ENCODE measurements around the gene CECR2.

Gene CECR2

GRCh38 chr22:17443405-17444203 lies 74.3 kb downstream of the CECR2 start:
- Mint-ChIP-seq H3K27me3 (peaks cover 40% of the 10 kb centered on the region), H3K4me3 (no peak overlapping the region), H3K9me3 (no peaks in the 10 kb centered on the region), H3K27ac (ENCODE audit: low read depth) (no peak overlapping the region), H3K36me3 (ENCODE audit: insufficient read depth) (no peaks in the 10 kb centered on the region), H3K4me1 (no peaks in the 10 kb centered on the region)
- ATAC-seq (replicated peaks; ENCODE audit: extremely low read depth, poor library complexity, severe bottlenecking) (no peak), DNase-seq (ENCODE audit: low spot score in 2 of 2) (no peak)

GRCh38 chr22:17444204-17444504 lies 74.9 kb downstream of the CECR2 start:
- peaks cover 42% of the 10 kb centered on the region for H3K27me3 Mint-ChIP-seq
- H3K27ac Mint-ChIP-seq (ENCODE audit: low read depth): no peak overlapping the region
- DNase-seq (ENCODE audit: low spot score in 2 of 2): no peak
- no peak for ATAC-seq (replicated peaks; ENCODE audit: extremely low read depth, poor library complexity, severe bottlenecking)
- H3K4me1 Mint-ChIP-seq: no peaks in the 10 kb centered on the region
- H3K9me3 Mint-ChIP-seq: no peaks in the 10 kb centered on the region
- no peaks in the 10 kb centered on the region for H3K36me3 Mint-ChIP-seq (ENCODE audit: insufficient read depth)
- no peak overlapping the region for H3K4me3 Mint-ChIP-seq

GRCh38 chr22:17446698-17447097 lies 77.4 kb downstream of the CECR2 start:
- H3K27ac Mint-ChIP-seq (ENCODE audit: low read depth): no peak overlapping the region
- H3K4me3 Mint-ChIP-seq: no peak overlapping the region
- no peaks in the 10 kb centered on the region for H3K36me3 Mint-ChIP-seq (ENCODE audit: insufficient read depth)
- ATAC-seq (replicated peaks; ENCODE audit: extremely low read depth, poor library complexity, severe bottlenecking) (no peak), DNase-seq (ENCODE audit: low spot score in 2 of 2) (no peak)
- peaks cover 48% of the 10 kb centered on the region for H3K27me3 Mint-ChIP-seq
- H3K9me3 Mint-ChIP-seq: no peaks in the 10 kb centered on the region
- no peaks in the 10 kb centered on the region for H3K4me1 Mint-ChIP-seq

GRCh38 chr22:17451316-17451715 lies 82.1 kb downstream of the CECR2 start:
- no peak for DNase-seq (ENCODE audit: low spot score in 2 of 2)
- no peaks in the 10 kb centered on the region for H3K9me3 Mint-ChIP-seq
- no peak overlapping the region for H3K27ac Mint-ChIP-seq (ENCODE audit: low read depth)
- H3K4me1 Mint-ChIP-seq: no peaks in the 10 kb centered on the region
- no peak for ATAC-seq (replicated peaks; ENCODE audit: extremely low read depth, poor library complexity, severe bottlenecking)
- no peak overlapping the region for H3K4me3 Mint-ChIP-seq
- no peaks in the 10 kb centered on the region for H3K36me3 Mint-ChIP-seq (ENCODE audit: insufficient read depth)
- H3K27me3 Mint-ChIP-seq: peaks cover 24% of the 10 kb centered on the region

GRCh38 chr22:17460895-17461294 lies 91.6 kb downstream of the CECR2 start:
- no peaks in the 10 kb centered on the region for H3K36me3 Mint-ChIP-seq (ENCODE audit: insufficient read depth)
- no peak overlapping the region for H3K27ac Mint-ChIP-seq (ENCODE audit: low read depth)
- no peaks in the 10 kb centered on the region for H3K9me3 Mint-ChIP-seq
- peaks cover 46% of the 10 kb centered on the region for H3K27me3 Mint-ChIP-seq
- H3K4me3 Mint-ChIP-seq: no peak overlapping the region
- no peak for DNase-seq (ENCODE audit: low spot score in 2 of 2)
- H3K4me1 Mint-ChIP-seq: no peaks in the 10 kb centered on the region
- ATAC-seq (replicated peaks; ENCODE audit: extremely low read depth, poor library complexity, severe bottlenecking): no peak

GRCh38 chr22:17470880-17471500 lies 101.7 kb downstream of the CECR2 start:
- H3K27ac Mint-ChIP-seq (ENCODE audit: low read depth): no peak overlapping the region
- no peaks in the 10 kb centered on the region for H3K9me3 Mint-ChIP-seq
- no peak overlapping the region for H3K4me3 Mint-ChIP-seq
- no peaks in the 10 kb centered on the region for H3K4me1 Mint-ChIP-seq
- no peak for ATAC-seq (replicated peaks; ENCODE audit: extremely low read depth, poor library complexity, severe bottlenecking)
- H3K27me3 Mint-ChIP-seq: peaks cover 64% of the 10 kb centered on the region
- H3K36me3 Mint-ChIP-seq (ENCODE audit: insufficient read depth): no peaks in the 10 kb centered on the region
- DNase-seq (ENCODE audit: low spot score in 2 of 2): no peak

- Mint-ChIP-seq H3K4me3 (no peak overlapping the region), H3K4me1 (no peaks in the 10 kb centered on the region), H3K27ac (ENCODE audit: low read depth) (no peak overlapping the region), H3K9me3 (no peaks in the 10 kb centered on the region), H3K36me3 (ENCODE audit: insufficient read depth) (no peaks in the 10 kb centered on the region), H3K27me3 (peaks cover 64% of the 10 kb centered on the region)
- no peak for ATAC-seq (replicated peaks; ENCODE audit: extremely low read depth, poor library complexity, severe bottlenecking)
- DNase-seq (ENCODE audit: low spot score in 2 of 2): no peak
Measured at GRCh38 chr22:17471886-17472535, 102.8 kb downstream of the CECR2 start.

GRCh38 chr22:17472932-17473331 lies 103.7 kb downstream of the CECR2 start:
- Mint-ChIP-seq H3K9me3 (no peaks in the 10 kb centered on the region), H3K4me1 (no peaks in the 10 kb centered on the region), H3K27ac (ENCODE audit: low read depth) (no peak overlapping the region), H3K4me3 (no peak overlapping the region), H3K27me3 (peaks cover 69% of the 10 kb centered on the region), H3K36me3 (ENCODE audit: insufficient read depth) (no peaks in the 10 kb centered on the region)
- no peak for DNase-seq (ENCODE audit: low spot score in 2 of 2)
- no peak for ATAC-seq (replicated peaks; ENCODE audit: extremely low read depth, poor library complexity, severe bottlenecking)

GRCh38 chr22:17475318-17476230 lies 106.3 kb downstream of the CECR2 start:
- H3K27me3 Mint-ChIP-seq: peaks cover 69% of the 10 kb centered on the region
- DNase-seq (ENCODE audit: low spot score in 2 of 2) (no peak), ATAC-seq (replicated peaks; ENCODE audit: extremely low read depth, poor library complexity, severe bottlenecking) (no peak)
- H3K4me1 Mint-ChIP-seq: no peaks in the 10 kb centered on the region
- no peak overlapping the region for H3K4me3 Mint-ChIP-seq
- H3K36me3 Mint-ChIP-seq (ENCODE audit: insufficient read depth): no peaks in the 10 kb centered on the region
- H3K27ac Mint-ChIP-seq (ENCODE audit: low read depth): no peak overlapping the region
- H3K9me3 Mint-ChIP-seq: no peaks in the 10 kb centered on the region

- no peak overlapping the region for H3K4me3 Mint-ChIP-seq
- DNase-seq (ENCODE audit: low spot score in 2 of 2) (no peak), ATAC-seq (replicated peaks; ENCODE audit: extremely low read depth, poor library complexity, severe bottlenecking) (no peak)
- no peaks in the 10 kb centered on the region for H3K9me3 Mint-ChIP-seq
- no peak overlapping the region for H3K27ac Mint-ChIP-seq (ENCODE audit: low read depth)
- H3K36me3 Mint-ChIP-seq (ENCODE audit: insufficient read depth): no peaks in the 10 kb centered on the region
- no peaks in the 10 kb centered on the region for H3K4me1 Mint-ChIP-seq
- peaks cover 58% of the 10 kb centered on the region for H3K27me3 Mint-ChIP-seq
Measured at GRCh38 chr22:17476838-17477237, 107.6 kb downstream of the CECR2 start.

- H3K36me3 Mint-ChIP-seq (ENCODE audit: insufficient read depth): no peaks in the 10 kb centered on the region
- H3K9me3 Mint-ChIP-seq: no peaks in the 10 kb centered on the region
- no peak overlapping the region for H3K4me3 Mint-ChIP-seq
- no peak for DNase-seq (ENCODE audit: low spot score in 2 of 2)
- peaks cover 58% of the 10 kb centered on the region for H3K27me3 Mint-ChIP-seq
- no peaks in the 10 kb centered on the region for H3K4me1 Mint-ChIP-seq
- no peak overlapping the region for H3K27ac Mint-ChIP-seq (ENCODE audit: low read depth)
- ATAC-seq (replicated peaks; ENCODE audit: extremely low read depth, poor library complexity, severe bottlenecking): no peak
Measured at GRCh38 chr22:17477391-17477833, 108.2 kb downstream of the CECR2 start.

GRCh38 chr22:17479135-17479534 lies 109.9 kb downstream of the CECR2 start:
- H3K4me3 Mint-ChIP-seq: no peak overlapping the region
- no peaks in the 10 kb centered on the region for H3K9me3 Mint-ChIP-seq
- DNase-seq (ENCODE audit: low spot score in 2 of 2): no peak
- H3K27ac Mint-ChIP-seq (ENCODE audit: low read depth): no peak overlapping the region
- peaks cover 51% of the 10 kb centered on the region for H3K27me3 Mint-ChIP-seq
- no peaks in the 10 kb centered on the region for H3K36me3 Mint-ChIP-seq (ENCODE audit: insufficient read depth)
- H3K4me1 Mint-ChIP-seq: no peaks in the 10 kb centered on the region
- no peak for ATAC-seq (replicated peaks; ENCODE audit: extremely low read depth, poor library complexity, severe bottlenecking)

All from central memory CD8-positive, alpha-beta T cell (primary cell).